ENCODE measurements around the gene CCDC167. TPM values are rescaled to one million over a fixed set of nuclear protein-coding genes. Genes with fewer than 3 reads are reported as not detected.

CCDC167 gene
- total and polyA plus RNA-seq, 10 of the 15 experiments (the other 5 are each of a cell fraction or from before 2014, with no cell fraction given), result 74.9 to 380 (median 137) TPM

GRCh38 chr6:37511910-37512399 lies 12.3 kb upstream of the CCDC167 start:
- WGBS (ENCODE audit: insufficient coverage, insufficient replicate concordance, low lambda C conversion rate, missing lambda C conversion rate), result 83% methylated on average over 16 of the region's 16 CpGs

More at GRCh38 chr6:37511910-37512399, 12.3 kb upstream of the CCDC167 start:
- FAIRE-seq (no peak), DNase-seq (ENCODE audit: low read depth, low spot score) (no peak), ATAC-seq (no peak)
- no peak overlapping the region for H3K4me2 ChIP-seq (ENCODE audit: control insufficient read depth, insufficient read depth)
- no peaks in the 10 kb centered on the region for H3K36me3 ChIP-seq (ENCODE audit: control insufficient read depth in 2 of 2, insufficient read depth in 2 of 2, low read length in 1 of 2)
- H3K4me1 ChIP-seq (ENCODE audit: control insufficient read depth, insufficient read depth, low read length), result peaks cover 24% of the 10 kb centered on the region
- no peaks in the 10 kb centered on the region for H3K9me3 ChIP-seq (replicated peaks; ENCODE audit: control insufficient read depth, insufficient read depth, low read length)
- intact Hi-C loops (cut with micrococcal nuclease; ENCODE audit: unreplicated experiment) (no loop called here), in situ Hi-C loops (cut with MboI) (no loop called here)
- H2AFZ ChIP-seq (ENCODE audit: control insufficient read depth, low read depth, low read length), result no peak overlapping the region
- ChIA-PET SMC1A (ENCODE audit: uncharacterized antibody, unreplicated experiment) (interaction anchor here (1.0 to 3.1 kb wide), 5 partner anchors 9 to 25 kb away, joined by 3 to 8 read pairs (median 4); partner anchors contain the start of gene CCDC167), RAD21 (ENCODE audit: unreplicated experiment) (interaction anchor here (1.1 to 1.6 kb wide), 2 partner anchors 24 to 44 kb away, joined by 3 to 5 read pairs; no protein-coding TSS in a partner anchor), POLR2A (no interaction called here), CTCF (interaction anchor here (0.9 to 1.3 kb wide), 2 partner anchors 9 to 17 kb away, joined by 4 read pairs; no protein-coding TSS in a partner anchor)
- no TSS peak for BruUV-seq (replicated peaks)
- H3K79me2 ChIP-seq (ENCODE audit: control insufficient read depth, insufficient read depth, low read length), result no peaks in the 10 kb centered on the region
- H3K27ac ChIP-seq (ENCODE audit: control insufficient read depth, insufficient read depth), result no peak overlapping the region
- no peaks in the 10 kb centered on the region for H4K20me1 ChIP-seq (ENCODE audit: control insufficient read depth, insufficient read depth)
- no peak for TF ChIP-seq SMARCA5 (IDR thresholded peaks at IDR 0.05)
- no peak for TF ChIP-seq SMAD5 (IDR thresholded peaks at IDR 0.05; ENCODE audit: low read depth)
- TF ChIP-seq CEBPZ (IDR thresholded peaks at IDR 0.05; ENCODE audit: low read depth, low read length), result no peak
- TF ChIP-seq RB1 (IDR thresholded peaks at IDR 0.05; ENCODE audit: borderline replicate concordance), result no peak
- no peak for TF ChIP-seq NR2C2 (IDR thresholded peaks at IDR 0.05; ENCODE audit: borderline replicate concordance, control insufficient read depth, insufficient read length, low read depth)
- no peak for TF ChIP-seq CBX5 (IDR thresholded peaks at IDR 0.05; ENCODE audit: low read depth)
- no peak for TF ChIP-seq MYB (IDR thresholded peaks at IDR 0.05; ENCODE audit: borderline replicate concordance, low read depth, low read length)
- no peak overlapping the region for H3K9ac ChIP-seq (ENCODE audit: control insufficient read depth, insufficient read depth, low read length)
- H3K27me3 ChIP-seq (replicated peaks in 1 of 2; ENCODE audit: control insufficient read depth in 2 of 2, insufficient read depth in 2 of 2, low read length in 1 of 2), result no peaks in the 10 kb centered on the region
- no peak overlapping the region for H3K4me3 ChIP-seq
